Ectodermal cell (in vitro differentiated cells): ENCODE data around the gene ZBTB48.

Experiments
- H3K27ac ChIP-seq: 2 replicates; pipeline ENCODE4 v1.7.0; 2013; ENCODE audit warnings: mild to moderate bottlenecking, low read depth, low read length; ENCODE audit not compliant: insufficient read depth, poor library complexity, severe bottlenecking
- H3K27me3 ChIP-seq: 2 replicates; pipeline ENCODE4 v1.7.0; 2013; ENCODE audit warnings: mild to moderate bottlenecking, low read length; ENCODE audit not compliant: insufficient read depth, control insufficient read depth, poor library complexity, severe bottlenecking
- H3K36me3 ChIP-seq: one replicate; pipeline ENCODE4 v1.7.0; 2013; ENCODE audit warnings: low read length; ENCODE audit not compliant: control insufficient read depth, insufficient read depth
- H3K4me1 ChIP-seq: one replicate; pipeline ENCODE4 v1.7.0; 2013; ENCODE audit warnings: low read length; ENCODE audit not compliant: control insufficient read depth, insufficient read depth
- H3K4me3 ChIP-seq: 2 replicates; pipeline ENCODE4 v1.7.0; 2013; ENCODE audit warnings: low read depth, low read length, control low read depth; ENCODE audit not compliant: insufficient read depth
- H3K9me3 ChIP-seq: 2 replicates; pipeline ENCODE4 v1.7.0; 2013; ENCODE audit warnings: mild to moderate bottlenecking, low read length, moderate library complexity; ENCODE audit not compliant: control insufficient read depth
- WGBS, 2 experiments: methylation state at CpG; one replicate each; pipeline ENCODE4 v1.1.7; 2013; ENCODE audit warnings: missing lambda C conversion rate in 2 of 2; 5-methylcytosine and 5-hydroxymethylcytosine counted together

ZBTB48 gene

GRCh38 chr1:6625584-6626149 is 45.9 kb downstream of the ZBTB48 start:
- no peak overlapping the region for H3K27ac ChIP-seq
- no peaks in the 10 kb centered on the region for H3K9me3 ChIP-seq
- peaks cover 40% of the 10 kb centered on the region for H3K36me3 ChIP-seq
- peaks cover 3% of the 10 kb centered on the region for H3K4me1 ChIP-seq
- peak overlapping the region; percentile 84 for H3K4me3 ChIP-seq
- no peaks in the 10 kb centered on the region for H3K27me3 ChIP-seq
- 24 to 25% methylated on average over 32 of the region's 32 CpGs for WGBS, 2 experiments

GRCh38 chr1:6627031-6627430 is 47.2 kb downstream of the ZBTB48 start:
- no peaks in the 10 kb centered on the region for H3K9me3 ChIP-seq
- no peak overlapping the region for H3K4me3 ChIP-seq
- no peak overlapping the region for H3K27ac ChIP-seq
- peaks cover 3% of the 10 kb centered on the region for H3K4me1 ChIP-seq
- no peaks in the 10 kb centered on the region for H3K27me3 ChIP-seq
- 94 to 96% methylated on average over 9 of the region's 9 CpGs for WGBS, 2 experiments
- peaks cover 27% of the 10 kb centered on the region for H3K36me3 ChIP-seq

GRCh38 chr1:6627841-6628545 is 48.2 kb downstream of the ZBTB48 start:
- Histone ChIP-seq H3K9me3 (no peaks in the 10 kb centered on the region), H3K27me3 (no peaks in the 10 kb centered on the region), H3K27ac (no peak overlapping the region), H3K4me3 (no peak overlapping the region), H3K36me3 (peaks cover 22% of the 10 kb centered on the region), H3K4me1 (peaks cover 3% of the 10 kb centered on the region)
- 91 to 94% methylated on average over 21 of the region's 21 CpGs for whole genome bisulfite sequencing, 2 experiments

- 95% methylated on average over 12 of the region's 12 CpGs for WGBS, 2 experiments
- no peak overlapping the region for H3K27ac ChIP-seq
Measured at GRCh38 chr1:6628971-6629479, 49.2 kb downstream of the ZBTB48 start.

GRCh38 chr1:6630027-6630426 is 50.2 kb downstream of the ZBTB48 start:
- Histone ChIP-seq H3K4me1 (no peaks in the 10 kb centered on the region), H3K9me3 (no peaks in the 10 kb centered on the region), H3K27ac (no peak overlapping the region), H3K4me3 (no peak overlapping the region), H3K36me3 (peaks cover 30% of the 10 kb centered on the region), H3K27me3 (no peaks in the 10 kb centered on the region)
- 94% methylated on average over 8 of the region's 8 CpGs for WGBS, 2 experiments

More at GRCh38 chr1:6628971-6629479, 49.2 kb downstream of the ZBTB48 start:
- Histone ChIP-seq H3K36me3 (peaks cover 30% of the 10 kb centered on the region), H3K27me3 (no peaks in the 10 kb centered on the region), H3K4me3 (no peak overlapping the region), H3K4me1 (peaks cover 3% of the 10 kb centered on the region), H3K9me3 (no peaks in the 10 kb centered on the region)

- Histone ChIP-seq H3K27me3 (no peaks in the 10 kb centered on the region), H3K27ac (no peak overlapping the region), H3K9me3 (no peaks in the 10 kb centered on the region), H3K4me3 (no peak overlapping the region), H3K4me1 (no peaks in the 10 kb centered on the region), H3K36me3 (peaks cover 35% of the 10 kb centered on the region)
- WGBS, 2 experiments: 93 to 94% methylated on average over 8 of the region's 8 CpGs
Measured at GRCh38 chr1:6631058-6631457, 51.3 kb downstream of the ZBTB48 start.

GRCh38 chr1:6632588-6633514 is 53.1 kb downstream of the ZBTB48 start:
- 94 to 95% methylated on average over 30 of the region's 30 CpGs for WGBS, 2 experiments
- no peaks in the 10 kb centered on the region for H3K9me3 ChIP-seq

GRCh38 chr1:6634371-6635052 is 54.7 kb downstream of the ZBTB48 start:
- 86 to 89% methylated on average over 29 of the region's 29 CpGs for WGBS, 2 experiments
- H3K36me3 ChIP-seq: peaks cover 33% of the 10 kb centered on the region
- H3K9me3 ChIP-seq: no peaks in the 10 kb centered on the region
- no peaks in the 10 kb centered on the region for H3K27me3 ChIP-seq
- no peak overlapping the region for H3K4me3 ChIP-seq
- H3K27ac ChIP-seq: no peak overlapping the region
- no peaks in the 10 kb centered on the region for H3K4me1 ChIP-seq

More at GRCh38 chr1:6632588-6633514, 53.1 kb downstream of the ZBTB48 start:
- Histone ChIP-seq H3K4me3 (no peak overlapping the region), H3K27ac (no peak overlapping the region), H3K4me1 (no peaks in the 10 kb centered on the region), H3K36me3 (peaks cover 39% of the 10 kb centered on the region), H3K27me3 (no peaks in the 10 kb centered on the region)

GRCh38 chr1:6635161-6635909 is 55.5 kb downstream of the ZBTB48 start:
- Histone ChIP-seq H3K27me3 (no peaks in the 10 kb centered on the region), H3K9me3 (no peaks in the 10 kb centered on the region), H3K36me3 (peaks cover 27% of the 10 kb centered on the region), H3K4me1 (no peaks in the 10 kb centered on the region), H3K27ac (no peak overlapping the region), H3K4me3 (no peak overlapping the region)
- WGBS, 2 experiments: 94 to 96% methylated on average over 20 of the region's 20 CpGs
